ENCODE results near the gene CENPL.
"Not testable (repeated sequence)": the region's sequence is repeated elsewhere in the genome, so short reads cannot be mapped to it uniquely, and the experiment has no call there.

Gene CENPL

GRCh38 chr1:173857363-173857917, 32.8 kb upstream of the CENPL start:
- no peak for DNase-seq (ENCODE audit: low spot score)

GRCh38 chr1:173856903-173857302, 32.2 kb upstream of the CENPL start:
- DNase-seq (ENCODE audit: low spot score), result no peak

GRCh38 chr1:173856014-173856413, 31.3 kb upstream of the CENPL start:
- no peak for DNase-seq (ENCODE audit: low spot score)

- DNase-seq (ENCODE audit: low spot score), result no peak
Measured at GRCh38 chr1:173853074-173853473, 28.4 kb upstream of the CENPL start.

DNA sequence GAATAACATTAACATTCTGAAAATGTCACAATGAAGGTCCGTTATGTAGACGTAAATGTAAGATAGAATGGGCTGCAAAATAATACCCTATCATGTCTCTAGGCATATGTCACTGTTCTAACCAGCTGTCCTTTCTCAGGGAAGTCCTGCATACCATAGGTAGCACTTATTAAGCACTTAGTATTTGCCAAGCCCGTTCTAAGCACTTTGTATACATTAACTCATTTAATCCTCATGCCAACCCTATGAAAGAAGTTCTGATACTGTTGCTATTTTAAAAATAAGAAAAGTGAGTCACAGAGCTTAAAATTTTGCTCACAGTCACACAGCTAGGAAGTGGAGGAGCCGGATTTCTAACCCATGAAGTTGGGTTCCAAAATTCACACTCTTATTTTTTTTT, 27.4 kb upstream of the CENPL start:
- no peak for DNase-seq (ENCODE audit: low spot score)

DNA sequence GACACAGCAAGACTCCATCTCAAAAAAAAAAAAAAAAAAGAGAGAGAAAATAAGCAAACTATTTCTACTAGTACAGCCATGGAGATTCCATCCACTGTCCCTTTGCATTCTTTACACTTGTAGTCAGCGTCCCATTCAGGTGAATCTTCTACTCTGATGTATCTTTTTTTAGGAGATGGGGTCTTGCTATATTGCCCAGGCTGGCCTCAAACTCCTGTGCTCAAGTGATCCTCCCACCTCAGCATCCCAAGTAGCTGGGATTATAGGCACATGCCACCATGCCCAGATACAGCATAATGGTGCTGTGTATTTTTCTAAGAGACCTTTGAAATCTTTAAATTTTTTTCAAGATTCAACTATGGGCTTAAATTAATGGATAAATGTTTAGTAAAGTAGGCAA, 8.1 kb upstream of the CENPL start:
- DNase-seq (ENCODE audit: low spot score), result no peak

- no peak for DNase-seq (ENCODE audit: low spot score)
Measured at GRCh38 chr1:173827611-173828010, 2.9 kb upstream of the CENPL start.

- DNase-seq (ENCODE audit: low spot score), result no peak
Measured at GRCh38 chr1:173823781-173824314, 835 bp downstream of the CENPL start.

- no peak for DNase-seq (ENCODE audit: low spot score)
Measured at GRCh38 chr1:173821680-173822079, 3.0 kb downstream of the CENPL start.

DNA sequence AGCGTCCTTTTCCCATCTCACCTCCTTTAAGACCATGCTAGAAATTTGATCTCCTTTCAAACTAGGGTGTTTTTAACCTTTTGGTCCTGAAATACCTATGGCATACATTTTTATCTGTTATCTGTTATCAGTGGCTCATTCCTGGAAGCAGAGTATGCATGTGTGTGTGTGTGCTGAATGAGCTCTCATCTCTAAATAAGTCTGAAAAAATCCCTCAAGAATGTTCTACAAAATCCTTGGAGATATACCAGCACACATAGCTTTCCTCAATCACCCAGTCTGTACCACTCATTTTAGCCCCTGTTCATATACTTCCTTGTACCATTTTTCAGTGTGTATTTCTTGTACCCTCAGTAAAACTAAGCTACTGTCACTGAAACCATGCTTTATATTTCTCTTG, 6.2 kb downstream of the CENPL start:
- DNase-seq (ENCODE audit: low spot score), result no peak

DNA sequence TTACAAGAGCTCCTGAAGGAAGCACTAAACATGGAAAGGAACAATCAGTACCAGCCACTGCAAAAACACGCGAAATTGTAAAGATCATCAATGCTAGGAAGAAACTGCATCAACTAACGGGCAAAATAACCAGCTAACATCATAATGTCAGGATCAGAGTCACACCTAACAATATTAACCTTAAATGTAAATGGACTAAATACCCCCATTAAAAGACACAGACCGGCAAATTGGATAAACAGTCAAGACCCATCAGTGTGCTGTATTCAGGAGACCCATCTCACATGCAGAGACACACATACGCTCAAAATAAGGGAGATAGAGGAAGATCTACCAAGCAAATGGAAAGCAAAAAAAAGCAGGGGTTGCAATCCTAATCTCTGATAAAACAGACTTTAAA, 11.0 kb downstream of the CENPL start:
- DNase-seq (ENCODE audit: low spot score), result not testable (repeated sequence)

- no peak for DNase-seq (ENCODE audit: low spot score)
Measured at GRCh38 chr1:173802961-173803360, 21.7 kb downstream of the CENPL start.

- not testable (repeated sequence) for DNase-seq (ENCODE audit: low spot score)
Measured at GRCh38 chr1:173799995-173800394, 24.7 kb downstream of the CENPL start.

DNA sequence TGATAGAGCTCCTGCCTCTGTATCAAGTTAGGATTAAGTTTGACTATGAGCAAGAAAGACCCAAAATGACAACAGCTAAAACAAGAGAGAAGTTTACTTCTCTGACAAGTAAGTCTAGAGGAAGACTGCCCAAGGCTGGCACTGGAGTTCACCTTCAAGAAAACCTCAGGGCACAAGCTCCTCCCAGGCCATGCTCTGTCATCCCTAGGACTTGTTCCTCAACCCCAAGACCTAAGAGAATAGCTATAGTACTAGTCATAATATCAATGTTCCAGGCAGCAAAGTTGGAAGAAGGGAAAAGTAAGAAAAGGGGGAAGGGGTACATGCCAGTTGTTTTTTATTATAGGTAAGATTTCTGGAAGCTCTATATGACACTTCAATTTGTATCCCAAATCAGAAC, 26.6 kb downstream of the CENPL start:
- no peak for DNase-seq (ENCODE audit: low spot score)

DNA sequence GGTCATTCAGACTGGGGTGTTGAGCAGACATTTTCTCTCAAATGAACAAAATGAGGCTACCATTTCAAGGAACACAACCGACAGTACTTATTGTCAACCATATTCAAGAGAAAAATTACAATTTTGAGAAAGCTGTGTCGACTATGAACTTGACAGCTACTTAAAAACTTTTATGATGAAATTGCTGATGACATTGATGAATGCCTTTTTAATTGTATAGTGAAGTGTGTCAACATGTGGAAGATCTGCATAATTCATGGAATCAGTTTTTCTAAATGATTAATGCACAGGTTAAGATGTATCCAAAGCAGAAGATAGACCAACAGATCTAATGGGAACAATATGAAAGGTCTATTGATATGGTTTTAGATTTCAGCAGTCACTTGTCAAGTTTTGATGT, 34.8 kb downstream of the CENPL start:
- DNase-seq (ENCODE audit: low spot score), result no peak

GRCh38 chr1:173784997-173785396, 39.7 kb downstream of the CENPL start:
- no peak for DNase-seq (ENCODE audit: low spot score)

DNA sequence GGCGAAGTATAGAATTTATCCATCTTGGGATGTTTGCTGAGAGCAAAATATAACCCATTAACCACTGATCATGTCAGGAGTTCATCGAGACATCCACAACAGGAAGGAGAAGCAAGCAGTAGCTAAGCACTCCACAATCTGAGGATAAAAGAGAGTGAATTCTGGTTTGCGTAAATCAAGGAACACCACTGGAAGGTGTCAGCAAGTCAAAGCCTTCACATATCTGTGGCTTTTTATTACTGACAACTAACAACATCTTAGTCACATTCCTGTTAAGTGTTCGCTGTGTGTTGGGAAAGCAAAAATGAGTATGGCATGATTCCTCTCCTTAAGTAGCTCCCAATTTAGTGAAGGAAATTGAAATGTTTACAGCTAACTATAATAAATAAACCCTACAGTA, 44.7 kb downstream of the CENPL start:
- no peak for DNase-seq (ENCODE audit: low spot score)

DNA sequence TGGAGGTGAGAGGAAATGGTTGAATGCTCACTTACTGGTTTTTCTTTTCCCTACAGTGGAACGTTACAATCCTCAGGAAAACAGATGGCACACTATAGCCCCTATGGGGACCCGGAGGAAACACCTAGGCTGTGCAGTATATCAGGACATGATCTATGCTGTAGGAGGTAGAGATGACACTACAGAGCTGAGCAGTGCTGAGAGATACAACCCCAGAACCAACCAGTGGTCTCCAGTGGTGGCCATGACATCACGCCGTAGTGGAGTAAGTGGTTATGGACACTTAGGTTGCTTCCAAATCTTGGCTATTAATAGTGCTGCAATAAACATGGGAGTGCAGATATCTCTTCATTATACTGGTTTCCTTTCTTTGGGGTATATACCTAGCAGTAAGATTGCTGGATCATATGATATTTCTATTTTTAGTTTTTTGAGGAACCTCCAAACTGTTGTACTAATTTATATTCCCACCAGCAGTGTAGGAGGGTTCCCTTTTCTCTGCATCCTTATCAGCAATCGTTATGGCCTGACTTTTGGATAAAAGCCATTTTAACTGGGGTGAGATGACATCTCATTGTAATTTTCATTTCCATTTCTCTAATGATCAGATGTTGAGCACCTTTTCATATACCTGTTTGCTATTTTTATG, 49.0 kb downstream of the CENPL start:
- no peak for DNase-seq (ENCODE audit: low spot score)

- no peak for DNase-seq (ENCODE audit: low spot score)
Measured at GRCh38 chr1:173771560-173771959, 53.1 kb downstream of the CENPL start.

DNA sequence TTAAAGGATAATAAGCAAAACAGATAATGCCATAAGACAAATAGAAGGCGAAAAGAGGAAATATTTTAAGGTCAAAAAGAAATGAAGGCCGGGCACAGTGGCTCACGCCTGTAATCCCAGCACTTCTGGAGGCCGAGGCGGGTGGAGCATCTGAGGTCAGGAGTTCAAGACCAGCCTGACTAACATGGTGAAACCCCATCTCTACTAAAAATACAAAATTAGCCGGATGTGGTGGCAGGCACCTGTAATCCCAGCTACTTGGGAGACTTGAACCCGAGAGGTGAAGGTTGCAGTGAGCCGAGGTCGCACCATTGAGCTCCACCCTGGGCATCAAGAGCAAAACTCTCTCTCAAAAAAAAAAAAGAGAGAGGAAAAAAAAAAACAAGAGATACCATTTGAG, 54.4 kb downstream of the CENPL start:
- DNase-seq (ENCODE audit: low spot score), result not testable (repeated sequence)

DNA sequence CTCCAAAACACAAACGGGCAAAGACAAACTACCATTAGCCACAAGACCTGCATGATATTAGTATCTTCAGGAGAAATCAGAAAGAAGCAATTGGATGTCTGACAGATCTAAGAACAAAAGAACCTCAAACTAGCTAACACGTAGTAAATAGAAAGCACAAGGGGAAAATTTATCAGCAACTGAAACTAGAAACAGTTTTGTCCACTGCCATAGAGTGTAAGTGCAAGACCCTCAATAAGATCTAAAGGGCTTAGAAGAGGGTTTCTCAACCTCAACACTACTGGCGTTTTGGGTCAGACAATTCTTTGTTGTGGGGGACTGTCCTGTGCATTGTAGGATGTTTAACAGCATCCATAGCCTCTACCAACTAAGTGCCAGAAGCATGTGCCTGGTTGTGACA, 55.9 kb downstream of the CENPL start:
- DNase-seq (ENCODE audit: low spot score), result no peak

- no peak for DNase-seq (ENCODE audit: low spot score)
Measured at GRCh38 chr1:173768206-173768605, 56.5 kb downstream of the CENPL start.

- DNase-seq (ENCODE audit: low spot score), result not testable (repeated sequence)
Measured at GRCh38 chr1:173764331-173764730, 60.4 kb downstream of the CENPL start.

GRCh38 chr1:173758980-173759379, 65.7 kb downstream of the CENPL start:
- no peak for DNase-seq (ENCODE audit: low spot score)
